ENCODE data around the gene MFAP3L.
A peak's percentile ranks its signal among the peaks of the same experiment; 100 is the strongest.
"Not testable (repeated sequence)": the region's sequence is repeated elsewhere in the genome, so short reads cannot be mapped to it uniquely, and the experiment has no call there.

MFAP3L gene

DNA sequence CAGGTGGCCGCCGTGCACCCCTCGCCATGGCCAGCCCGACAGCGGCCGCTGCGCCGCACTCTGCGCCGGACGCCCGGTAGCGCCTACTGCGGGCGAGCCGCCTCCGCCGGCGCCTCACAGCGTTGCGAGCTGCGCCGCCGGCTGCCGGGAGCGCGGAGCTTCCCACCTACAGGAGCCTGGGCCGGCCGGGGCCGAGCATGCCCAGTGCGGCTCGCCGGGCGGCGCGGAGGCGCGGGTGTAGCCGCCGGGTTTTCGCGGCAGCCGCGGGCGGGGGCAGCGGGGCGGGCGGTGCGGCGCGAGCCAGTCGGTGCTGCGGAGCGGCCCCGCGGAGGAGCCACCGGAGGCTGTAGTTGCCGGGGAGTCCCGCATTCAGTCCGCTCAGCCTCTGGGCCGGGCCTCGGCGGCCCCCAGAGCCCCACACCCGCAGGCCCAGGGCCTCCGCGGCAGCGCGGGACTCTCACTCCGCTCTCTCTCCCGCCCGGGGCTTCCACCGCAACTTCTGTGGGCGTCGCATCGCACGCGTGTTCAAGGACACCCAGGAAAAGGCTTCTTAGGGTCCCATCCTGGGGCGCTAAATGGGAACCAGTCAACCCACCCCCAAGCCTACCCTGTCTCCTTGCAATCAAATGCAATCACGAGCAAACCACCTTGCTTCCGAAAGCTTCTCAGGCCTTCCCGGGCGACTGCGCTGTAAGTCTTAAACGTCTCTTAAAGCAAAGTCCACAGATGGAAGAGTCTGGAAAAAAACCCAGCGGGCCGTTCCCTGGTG is at the start of gene MFAP3L:
Gene MFAP3L (minus strand): TSS at position 143 of the 769 bp plus-strand sequence. CDS start 20,518 bp downstream, outside the sequence.
- DNase-seq, result peak; percentile 75

DNA sequence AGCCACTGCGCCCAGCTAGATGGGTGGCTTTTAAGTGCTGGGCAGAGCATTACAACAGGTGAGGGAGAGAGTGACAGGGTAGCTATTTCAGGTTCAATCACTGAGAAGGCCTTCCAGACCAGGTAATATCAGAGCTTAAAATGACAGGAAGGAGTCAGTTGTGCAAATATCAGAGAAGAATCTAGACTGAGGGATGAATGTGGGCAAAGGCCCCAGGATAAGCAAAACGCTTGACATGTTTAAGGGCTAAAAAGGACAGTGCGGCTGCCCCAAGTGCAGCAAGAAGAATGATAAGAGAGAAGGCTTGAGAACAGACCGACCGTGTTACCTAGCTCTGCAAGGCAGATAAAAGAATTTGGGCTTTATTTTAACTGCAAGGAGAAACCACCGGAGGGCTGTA is 45.0 kb upstream of the MFAP3L start:
- DNase-seq, result no peak

GRCh38 chr4:170068438-170069128 is 42.4 kb upstream of the MFAP3L start:
- no peak for DNase-seq

GRCh38 chr4:170059421-170059820 is 33.2 kb upstream of the MFAP3L start:
- DNase-seq, result no peak

- DNase-seq, result no peak
Measured at GRCh38 chr4:170058826-170059225, 32.6 kb upstream of the MFAP3L start.

GRCh38 chr4:170057866-170058265 is 31.7 kb upstream of the MFAP3L start:
- DNase-seq, result no peak

DNA sequence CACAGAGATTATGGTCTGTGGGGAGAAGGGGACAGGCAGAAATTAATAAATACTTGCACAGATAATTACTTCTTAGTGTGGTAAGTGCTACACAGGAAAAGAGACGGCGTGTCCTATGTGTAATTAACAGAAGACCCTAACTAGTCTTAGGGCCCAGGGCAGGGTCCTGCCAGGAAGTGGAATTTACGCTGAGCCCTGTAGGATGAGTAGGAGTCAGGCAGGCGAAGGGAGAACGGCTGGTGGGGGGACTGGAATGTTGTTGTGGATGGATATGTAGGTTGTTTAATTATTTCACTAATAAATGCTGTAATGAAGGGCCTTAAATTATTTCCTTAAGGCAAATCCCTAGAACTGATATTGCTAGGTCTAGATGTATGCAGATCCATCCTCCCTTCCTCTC is 26.7 kb upstream of the MFAP3L start:
- no peak for DNase-seq

DNA sequence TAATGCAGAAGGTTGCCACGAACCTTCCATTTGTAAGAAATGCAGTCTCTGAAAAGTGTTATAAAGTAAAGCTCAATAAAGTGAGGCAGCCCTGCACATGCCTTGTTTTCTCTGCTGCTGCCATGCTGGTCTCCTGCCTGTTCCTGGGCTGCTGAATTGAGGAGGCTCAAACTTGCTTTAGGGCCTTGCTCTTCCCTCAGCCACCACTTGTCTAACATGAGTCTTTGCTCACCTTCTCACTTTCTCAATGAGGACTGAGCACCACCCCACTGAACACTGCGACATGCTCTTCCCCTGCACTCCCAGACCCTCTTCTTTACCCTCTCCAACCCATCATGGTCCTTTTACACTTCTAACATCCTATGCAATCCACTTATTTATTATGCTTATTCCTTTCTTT is 25.2 kb upstream of the MFAP3L start:
- no peak for DNase-seq

- no peak for DNase-seq
Measured at GRCh38 chr4:170049766-170050165, 23.6 kb upstream of the MFAP3L start.

DNA sequence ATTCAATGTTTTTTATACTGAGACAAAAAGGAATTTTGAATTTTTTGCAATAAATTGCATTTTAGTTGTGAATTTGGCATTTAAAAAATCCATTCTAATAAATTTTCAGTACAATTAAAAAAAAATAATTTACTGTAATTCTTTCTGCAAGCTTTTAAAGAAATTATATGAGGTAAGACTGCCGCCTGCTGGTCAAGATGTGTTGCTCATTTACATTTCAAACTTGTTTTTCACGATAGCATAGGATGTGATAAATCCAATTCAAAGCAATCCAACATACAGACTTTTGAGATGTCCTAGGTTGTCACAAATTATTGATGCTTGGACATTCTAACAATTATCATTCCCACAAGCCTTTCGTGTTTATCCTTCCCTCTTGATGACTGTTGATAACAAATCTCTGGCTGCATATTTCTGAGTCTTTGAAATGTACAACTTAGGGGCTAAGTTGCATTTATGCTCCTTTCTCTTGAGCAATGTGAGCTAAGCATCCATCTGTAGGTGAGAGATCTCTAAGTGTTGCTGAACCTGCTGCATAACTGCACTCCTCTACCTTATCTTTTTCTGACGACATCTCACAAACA is 21.7 kb upstream of the MFAP3L start:
- DNase-seq, result peak; percentile 56

- DNase-seq, result not testable (repeated sequence)
Measured at GRCh38 chr4:170046156-170046555, 20.0 kb upstream of the MFAP3L start.

DNA sequence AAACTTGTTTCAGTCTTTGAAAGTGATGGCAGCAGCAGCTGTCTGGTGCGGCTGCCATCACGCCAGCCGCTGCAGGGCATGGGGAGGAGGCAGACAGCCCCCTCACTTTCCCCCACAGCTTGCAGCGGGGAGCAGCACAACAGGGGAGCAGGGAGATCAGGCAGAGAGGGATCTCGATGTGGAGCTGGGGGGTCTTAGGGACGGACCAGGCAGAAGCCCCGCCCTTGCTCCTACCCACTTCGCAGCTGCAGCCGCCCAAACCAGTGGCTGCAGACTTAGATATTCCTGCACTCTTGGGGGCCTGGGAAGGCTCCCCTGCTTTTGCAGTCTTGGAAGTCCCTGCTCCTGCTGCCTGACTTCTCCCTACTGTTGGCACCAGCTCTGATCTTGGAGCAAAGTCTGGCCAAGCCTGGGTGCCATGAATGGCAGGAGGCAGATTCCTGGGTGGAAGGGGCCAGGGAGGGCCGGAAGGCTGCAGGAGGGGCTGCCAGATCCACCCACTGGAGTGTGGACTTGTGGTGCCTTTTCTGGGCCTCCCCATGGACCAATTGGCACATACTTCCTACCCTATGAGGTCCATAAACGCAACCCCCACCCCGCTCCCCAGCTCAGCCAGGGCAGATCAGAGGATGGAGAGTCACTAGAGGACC is 14.0 kb upstream of the MFAP3L start:
- DNase-seq, result no peak

DNA sequence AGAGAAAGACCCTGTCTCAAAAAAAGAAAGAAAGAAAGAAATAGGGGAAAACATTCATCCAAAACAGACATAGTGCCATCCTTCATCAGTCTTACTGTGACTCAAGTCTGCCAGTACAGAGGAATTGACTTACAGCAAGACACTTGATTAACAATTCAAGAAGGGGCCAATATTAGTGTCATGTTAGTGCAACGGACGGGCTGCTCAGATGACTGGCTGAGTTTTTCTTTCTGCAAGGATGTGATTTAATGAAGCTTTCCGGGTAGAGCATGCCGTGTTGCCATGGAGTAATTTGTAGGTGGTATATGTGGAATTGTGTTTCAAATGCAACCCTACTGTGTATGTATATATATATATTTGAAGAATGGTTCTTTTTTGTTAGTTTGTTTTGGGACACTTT is 12.6 kb upstream of the MFAP3L start:
- no peak for DNase-seq

DNA sequence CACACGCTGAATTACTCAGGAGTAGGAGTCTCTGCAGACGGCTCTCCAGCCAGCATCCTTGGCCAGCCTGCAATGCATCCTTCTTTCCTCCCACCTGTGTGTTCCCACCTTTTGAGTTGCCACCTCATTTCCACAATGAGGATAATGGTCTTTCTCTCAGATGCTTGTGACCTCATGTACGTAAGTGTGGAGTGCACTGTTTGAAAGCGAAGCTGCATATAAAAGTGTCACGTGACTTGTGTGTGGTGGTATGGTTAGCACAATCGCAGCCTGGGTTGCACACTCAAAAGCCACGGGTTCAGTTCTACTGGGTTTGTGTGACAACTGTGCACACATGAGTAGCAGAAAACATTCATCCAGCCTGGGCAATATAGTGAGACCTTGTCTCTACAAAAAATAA is 12.0 kb upstream of the MFAP3L start:
- no peak for DNase-seq

DNA sequence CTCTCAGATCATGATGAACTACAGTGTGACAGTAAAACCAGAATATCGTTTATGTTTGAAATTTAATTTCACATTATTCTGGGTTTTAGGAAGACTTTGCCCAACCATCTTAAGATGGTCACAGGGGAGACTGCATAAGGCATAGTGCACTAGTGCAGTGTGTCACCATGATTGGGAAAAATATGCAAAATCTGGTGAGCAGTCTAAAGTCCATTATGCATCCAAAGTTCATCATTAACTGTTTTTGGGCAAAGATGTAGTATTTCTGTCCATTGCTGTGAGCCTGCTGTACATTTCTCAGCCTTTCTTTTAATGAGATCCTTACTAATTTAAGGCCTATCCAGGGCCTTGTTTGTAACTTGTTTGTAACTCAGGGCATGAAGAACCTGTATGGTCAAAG is 11.3 kb upstream of the MFAP3L start:
- no peak for DNase-seq

DNA sequence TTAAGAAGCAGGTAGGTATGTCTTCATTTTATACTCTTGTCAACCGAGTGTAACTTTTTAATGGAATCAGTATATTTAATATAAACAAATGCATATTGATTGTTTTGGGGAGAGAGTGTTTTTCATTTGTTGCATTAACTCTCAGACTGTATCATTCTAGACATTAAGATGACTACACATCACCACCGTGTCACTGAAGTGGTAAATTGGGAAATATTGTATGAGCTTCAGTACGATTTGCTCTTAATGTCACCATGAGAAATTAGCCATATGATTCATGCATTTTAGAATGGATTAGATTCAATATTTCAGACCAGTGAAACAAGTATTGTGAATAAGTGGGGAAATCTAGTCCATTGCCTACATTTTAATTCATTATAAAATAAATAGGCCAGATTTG is 9.7 kb upstream of the MFAP3L start:
- no peak for DNase-seq

DNA sequence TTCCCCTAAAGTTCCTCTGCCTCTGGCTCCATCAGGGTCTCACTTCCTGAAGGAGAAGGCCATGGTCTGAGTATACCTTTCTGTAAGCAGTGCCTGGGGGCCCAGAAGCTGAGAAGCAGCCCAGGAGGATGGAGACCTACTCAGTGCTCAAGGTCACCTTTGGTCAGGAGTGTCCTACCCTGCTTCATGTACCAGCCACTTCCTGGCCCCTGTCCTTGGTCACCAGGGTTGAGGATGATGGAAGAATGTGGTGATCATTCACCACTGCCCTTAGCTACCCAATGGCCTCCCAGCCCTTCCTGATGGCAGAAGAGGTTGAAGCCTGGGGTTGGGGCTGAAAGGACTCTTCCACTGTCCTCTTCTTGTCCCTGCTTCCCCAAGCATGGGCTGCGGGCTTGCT is 9.0 kb upstream of the MFAP3L start:
- DNase-seq, result no peak

GRCh38 chr4:170033999-170034398 is 7.8 kb upstream of the MFAP3L start:
- no peak for DNase-seq

- DNase-seq, result no peak
Measured at GRCh38 chr4:170030121-170030520, 3.9 kb upstream of the MFAP3L start.

DNA sequence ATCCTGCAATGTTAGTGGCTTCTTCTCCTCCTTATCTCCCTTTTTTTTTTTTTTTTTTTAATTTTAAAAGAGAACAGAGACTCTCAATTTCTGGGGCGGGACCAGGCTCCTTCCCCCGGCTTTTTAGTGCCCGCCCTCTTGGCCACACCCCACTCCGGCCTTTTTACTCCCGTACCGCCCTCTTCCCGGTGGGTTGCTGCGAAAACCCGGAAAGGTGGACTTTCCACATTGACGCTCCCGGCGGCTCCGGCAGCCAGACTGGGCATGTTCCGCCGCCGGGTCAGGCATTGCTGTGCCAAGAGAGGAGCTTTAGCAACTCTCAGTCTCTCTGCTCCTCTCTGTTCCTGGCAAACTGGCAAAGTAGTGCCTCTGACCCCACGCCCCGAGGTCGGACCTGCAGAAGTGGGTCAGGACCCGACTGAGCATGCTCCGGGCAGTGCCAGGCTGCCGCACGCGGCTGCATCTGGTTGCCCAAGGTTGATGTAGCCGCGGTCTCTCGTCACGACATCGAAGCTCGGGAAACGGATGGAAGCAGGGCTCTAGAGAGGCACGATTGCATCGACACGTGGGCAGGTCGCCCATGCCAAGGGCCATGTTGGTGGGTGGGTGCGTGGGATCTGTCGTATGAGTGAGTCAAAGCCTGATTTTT is 1.1 kb upstream of the MFAP3L start:
- DNase-seq, result peak; percentile 88

GRCh38 chr4:170025523-170026252 is 507 bp downstream of the MFAP3L start:
- DNase-seq, result peak; percentile 2

GRCh38 chr4:170022211-170022610 is 4.0 kb downstream of the MFAP3L start:
- DNase-seq, result no peak
